RCC 7860 (cell line): ENCODE data around the gene VDAC1.

Experiments used
- DNase-seq: peaks from one replicate; pipeline ENCODE4 v3.0.0-alpha.2; 2015; ENCODE audit warnings: low spot score
- FAIRE-seq: peaks from 2 replicates; lab custom pipeline; 2012; peaks lifted over from hg19 to GRCh38; lab: Jason Lieb, UNC

The VDAC1 gene

DNA sequence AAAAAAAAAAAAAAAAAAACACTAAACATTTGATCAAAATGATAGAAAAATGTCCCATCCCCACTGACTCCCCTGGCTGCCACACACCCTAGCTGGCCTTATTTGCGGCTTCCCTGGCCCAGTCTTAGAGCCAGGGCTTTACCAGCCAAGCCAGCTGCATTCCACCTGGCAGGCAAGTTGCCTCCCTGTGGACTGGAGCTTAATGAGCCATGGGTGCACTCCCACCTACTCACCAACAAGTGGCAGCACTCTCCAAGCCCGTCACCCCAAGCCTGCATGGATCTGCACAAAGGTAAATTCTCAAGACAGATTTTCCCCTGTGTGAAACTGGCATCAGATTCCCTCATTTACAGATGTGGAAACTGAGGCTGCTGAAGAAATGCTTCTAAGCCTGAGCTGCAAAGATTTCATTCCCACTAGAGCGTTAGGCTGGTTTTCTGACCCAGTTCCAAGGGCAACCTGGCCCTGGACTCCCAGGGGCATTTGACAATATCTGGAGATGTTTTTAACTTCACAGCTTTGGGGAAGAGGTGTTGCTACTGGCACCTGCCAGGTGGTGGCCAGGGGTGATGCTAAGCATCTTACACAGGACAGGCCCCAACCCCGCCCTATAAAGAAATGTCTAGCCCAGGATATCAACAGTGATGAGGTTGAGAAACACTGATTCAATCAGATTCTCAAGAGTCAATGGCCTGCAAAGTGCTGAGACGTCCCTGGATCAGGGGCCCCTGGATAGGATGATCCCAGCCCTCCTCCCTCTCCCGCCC lies 21.9 kb upstream of the VDAC1 start:
- peak; percentile 81 for DNase-seq
- FAIRE-seq: peak; percentile 83

DNA sequence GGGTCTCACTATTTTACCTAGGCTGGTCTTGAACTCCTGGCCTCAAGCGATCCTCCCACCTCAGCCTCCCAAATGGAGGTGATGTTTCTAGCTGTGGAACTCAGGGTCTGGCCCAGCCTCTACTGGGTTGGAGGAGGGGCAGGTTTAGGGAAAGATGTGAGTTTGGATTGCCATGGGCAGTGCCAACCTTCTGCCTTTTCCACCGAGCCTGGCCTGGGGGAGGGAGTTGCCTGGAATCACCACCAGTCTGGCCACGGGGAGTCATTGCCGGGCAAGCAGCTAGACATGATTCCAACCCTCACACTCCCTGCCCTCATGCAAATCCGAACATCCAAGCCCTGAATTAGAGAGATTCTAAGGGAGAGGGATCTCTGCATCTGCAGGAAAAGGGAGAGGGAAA lies 21.0 kb upstream of the VDAC1 start:
- no peak for FAIRE-seq
- DNase-seq: no peak

DNA sequence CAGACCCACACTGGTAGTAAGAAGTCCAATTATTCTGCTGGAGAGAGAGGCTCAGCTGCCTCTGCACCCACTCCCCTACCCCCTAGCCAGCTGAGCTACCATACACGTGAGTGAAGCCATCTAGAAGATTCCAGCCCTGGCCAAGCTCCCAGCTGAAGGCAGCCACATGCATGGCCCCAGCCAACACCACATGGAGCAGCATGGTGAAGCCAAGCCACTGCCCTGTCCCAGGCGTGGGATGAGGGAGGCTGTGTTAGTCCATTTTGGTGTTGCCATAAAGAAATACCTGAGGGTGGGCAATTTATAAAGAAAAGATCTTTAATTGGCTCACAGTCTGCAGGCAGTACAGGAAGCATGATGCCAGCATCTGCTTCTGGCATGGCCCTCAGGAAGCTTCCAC lies 20.0 kb upstream of the VDAC1 start:
- no peak for FAIRE-seq

DNA sequence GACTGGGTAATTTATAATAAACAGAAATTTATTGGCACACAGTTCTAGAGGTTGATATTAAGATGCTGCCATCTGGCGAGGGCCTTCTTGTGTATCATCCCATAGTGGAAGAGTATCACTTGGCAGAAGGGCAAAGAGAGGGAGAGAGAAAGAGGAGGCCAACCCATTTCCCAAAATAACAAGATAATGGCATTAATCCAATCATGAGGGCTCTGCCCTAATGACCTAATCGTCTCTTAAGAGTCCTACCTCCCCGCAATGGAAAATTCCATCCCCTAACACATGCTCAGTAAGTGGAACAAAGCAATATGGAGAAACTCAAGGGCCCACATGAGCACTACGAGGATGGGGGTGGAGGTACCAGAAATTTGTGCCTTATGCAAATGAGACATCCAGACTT lies 17.6 kb upstream of the VDAC1 start:
- DNase-seq (no peak), FAIRE-seq (no peak)

More for the DNA sequence above, 20.0 kb upstream of the VDAC1 start:
- DNase-seq: no peak

DNA sequence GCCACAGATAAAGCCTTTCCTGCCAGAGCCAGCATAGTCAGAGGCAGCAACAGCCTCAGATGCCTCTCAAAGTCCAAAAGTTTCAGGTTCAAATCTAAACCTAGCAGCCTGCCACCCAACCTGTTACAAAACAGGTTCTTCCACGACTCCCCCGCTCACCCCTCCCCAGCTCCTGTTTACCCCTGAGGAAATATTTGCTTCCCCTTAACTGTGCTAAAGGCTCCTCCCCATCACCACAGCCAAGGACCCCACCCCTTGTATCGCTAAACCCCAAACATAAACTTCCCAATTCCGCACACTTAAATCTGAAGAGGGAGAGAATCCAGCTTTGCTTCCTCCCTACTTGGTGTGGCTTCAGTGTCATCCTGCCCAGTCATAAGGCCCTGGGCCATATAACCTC lies 15.4 kb upstream of the VDAC1 start:
- no peak for DNase-seq
- no peak for FAIRE-seq

DNA sequence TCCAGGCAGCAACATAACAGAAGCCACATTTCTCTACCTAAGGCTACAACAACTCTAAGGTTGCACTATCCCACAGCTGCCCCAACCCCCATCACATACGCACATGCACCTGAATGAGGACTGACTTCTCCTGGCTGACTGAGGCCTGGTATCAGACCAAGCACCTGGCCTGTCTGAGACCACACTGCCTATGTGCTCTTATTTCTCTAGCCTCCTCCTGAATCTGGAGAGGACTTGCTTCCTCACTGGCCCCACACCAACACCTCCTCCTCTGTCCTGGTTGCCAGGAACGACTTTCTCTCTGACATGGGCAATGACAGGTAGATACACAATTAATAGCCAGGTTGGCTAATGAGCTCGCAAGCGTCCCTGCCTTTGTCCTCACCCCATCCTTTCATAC lies 14.9 kb upstream of the VDAC1 start:
- DNase-seq (no peak), FAIRE-seq (no peak)

DNA sequence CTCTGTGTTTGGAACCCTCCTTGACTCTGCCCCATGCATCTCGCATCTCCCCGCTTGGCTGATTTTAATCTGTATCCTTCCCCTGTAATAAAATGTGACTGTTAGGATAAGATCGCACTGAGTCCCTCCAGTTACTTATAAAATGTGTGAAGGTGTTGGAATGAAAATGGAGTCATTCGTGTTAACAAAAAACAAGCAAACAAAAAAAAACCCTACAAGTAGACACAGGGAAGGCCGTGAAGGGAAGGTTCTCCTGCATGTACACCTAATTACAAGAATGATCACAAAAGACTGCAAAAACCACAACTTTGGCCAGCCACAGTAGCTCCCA lies 14.2 kb upstream of the VDAC1 start:
- DNase-seq (no peak), FAIRE-seq (no peak)

DNA sequence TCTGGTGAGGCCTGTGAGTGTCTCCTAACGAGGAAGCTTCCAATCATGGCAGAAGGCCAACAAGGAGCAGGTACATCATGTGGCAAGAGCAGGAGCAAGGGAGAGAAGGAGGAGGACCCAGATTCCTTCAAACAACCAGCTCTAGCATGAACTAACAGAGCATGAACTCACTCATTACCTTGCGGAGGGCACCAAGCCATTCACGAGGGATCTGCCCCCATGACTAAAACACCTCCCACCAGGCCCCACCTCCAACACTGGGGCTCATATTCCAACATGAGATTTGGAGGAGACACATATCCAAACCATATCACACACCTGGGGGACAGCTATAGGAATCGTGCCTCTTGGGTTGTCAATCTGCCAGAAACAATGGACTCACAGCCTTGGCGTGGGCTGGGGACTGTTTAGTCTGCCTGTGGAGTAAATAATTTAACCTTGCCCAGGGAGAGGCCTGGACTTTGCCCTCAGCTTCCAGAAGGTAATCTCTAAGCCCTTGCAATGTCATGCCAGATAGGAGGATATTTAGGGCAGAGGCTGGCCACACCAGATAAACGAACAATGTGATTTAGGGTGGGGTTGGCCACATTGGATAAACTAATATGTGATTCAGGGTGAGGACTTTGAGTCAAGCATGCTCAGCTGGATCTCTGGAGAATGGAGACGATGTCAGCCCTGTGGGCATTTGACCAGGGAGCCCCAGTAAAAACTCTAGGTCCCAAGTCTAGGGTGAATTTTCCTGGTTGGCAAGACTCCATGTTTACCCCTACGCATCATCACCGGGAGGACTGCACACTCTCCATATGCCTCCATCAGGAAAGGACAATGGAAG lies 13.6 kb upstream of the VDAC1 start:
- peak; percentile 88 for FAIRE-seq
- peak; percentile 77 for DNase-seq

DNA sequence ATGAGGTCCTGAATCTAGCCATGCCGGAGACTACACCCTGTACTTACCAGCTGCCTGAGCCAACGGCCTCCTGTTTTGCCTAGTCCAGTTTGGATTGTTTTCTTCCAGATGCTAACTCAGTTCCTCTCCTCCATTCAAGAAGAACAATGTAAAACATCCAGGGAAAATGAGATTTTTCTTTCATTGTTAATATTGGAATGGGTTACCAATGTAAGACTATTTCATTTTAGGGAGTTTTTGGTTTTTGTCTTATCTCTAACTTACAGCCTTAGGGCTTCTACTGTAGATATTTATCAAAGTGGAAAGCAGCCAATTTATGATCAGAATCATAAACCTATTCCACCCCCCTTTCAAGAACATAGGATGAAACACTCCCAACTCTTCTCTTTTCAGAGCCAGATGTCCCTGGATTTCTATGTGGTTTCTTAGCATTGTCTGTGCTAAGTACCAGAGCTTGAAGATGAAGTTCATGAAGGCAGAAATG lies 3.5 kb upstream of the VDAC1 start:
- FAIRE-seq (no peak), DNase-seq (no peak)

DNA sequence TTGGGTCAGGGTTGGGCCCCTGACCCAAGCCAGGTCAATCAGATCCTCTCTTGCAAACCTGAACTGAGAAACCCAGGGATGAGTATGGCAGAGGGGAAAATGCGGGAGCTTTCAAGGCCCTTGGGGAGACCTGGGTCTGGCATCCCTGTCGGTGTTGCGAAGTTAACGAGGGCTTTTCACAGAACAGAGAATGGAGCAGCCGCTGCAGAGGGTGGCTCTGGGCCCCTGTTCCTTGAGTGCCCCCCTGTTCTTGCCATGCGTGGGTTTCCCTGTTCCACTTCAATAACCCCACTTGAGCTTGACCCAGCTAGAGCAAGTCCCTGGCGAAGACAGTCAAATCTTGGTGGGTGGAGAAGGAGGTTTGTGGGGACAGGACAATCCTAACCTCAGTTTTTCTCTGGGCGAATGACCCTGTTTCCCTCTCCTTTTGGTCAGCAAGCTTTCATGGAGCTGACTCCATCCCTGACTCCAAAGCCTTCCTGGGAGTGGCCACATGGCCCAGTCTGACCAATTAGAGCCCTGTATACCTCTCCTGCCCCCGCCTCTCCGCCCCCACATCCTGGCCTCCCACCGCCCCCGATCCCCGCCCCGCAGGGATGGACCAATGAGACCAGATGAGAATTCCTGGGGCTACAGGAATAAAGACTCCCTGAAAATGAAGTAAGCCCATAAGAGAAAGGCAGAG lies 2.9 kb upstream of the VDAC1 start:
- FAIRE-seq (no peak), DNase-seq (no peak)

DNA sequence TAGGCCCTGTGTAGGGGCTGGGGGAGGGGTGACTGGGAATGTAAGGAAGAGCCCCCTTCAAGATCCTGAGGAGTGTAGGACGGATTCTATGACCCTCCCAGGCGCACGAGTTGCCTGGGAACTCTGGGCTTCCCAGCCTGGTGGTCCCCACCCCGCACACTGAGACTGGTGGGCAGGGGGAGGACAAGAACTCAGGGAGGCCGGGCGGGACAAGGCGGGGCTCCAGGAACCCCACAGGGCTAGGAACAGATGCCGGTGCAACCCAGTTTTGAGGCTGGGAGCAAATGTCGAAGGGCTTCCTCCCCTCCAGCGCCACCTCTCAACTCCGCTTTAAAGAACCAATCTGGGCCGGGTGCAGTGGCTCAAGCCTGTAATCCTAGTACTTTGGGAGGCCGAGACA lies 1.3 kb upstream of the VDAC1 start:
- no peak for DNase-seq
- FAIRE-seq: no peak

DNA sequence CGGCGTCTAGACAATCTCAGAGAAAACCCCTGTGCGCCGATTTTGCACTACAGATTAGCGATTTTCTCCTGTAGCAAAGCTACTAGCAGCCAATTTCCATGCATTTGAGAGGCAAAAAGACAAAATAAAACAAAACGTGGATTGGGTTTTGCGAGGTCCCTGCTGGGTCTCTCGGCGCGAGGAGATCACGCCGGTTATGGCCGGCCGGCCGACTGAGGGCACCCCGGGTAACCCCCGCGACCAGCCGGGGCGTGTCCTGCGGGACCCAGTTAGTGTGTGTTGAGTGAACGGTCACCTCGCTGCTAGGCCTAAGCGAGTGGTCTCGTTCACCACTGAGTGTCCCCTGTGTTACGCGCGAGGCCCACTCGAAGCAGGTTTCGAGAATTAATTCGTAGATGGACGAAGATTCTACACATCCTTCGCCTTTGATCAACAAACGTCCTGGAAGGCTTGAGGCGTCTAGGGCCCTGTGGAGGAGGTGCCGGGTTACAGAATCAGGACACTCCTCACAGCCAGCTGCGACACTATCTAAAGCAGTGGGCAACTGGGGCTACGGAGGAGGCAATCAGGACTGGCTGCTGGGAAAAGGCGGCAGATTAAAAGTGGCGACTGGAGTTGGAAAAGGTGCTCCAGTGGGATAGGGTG lies 764 bp upstream of the VDAC1 start:
- FAIRE-seq: no peak
- DNase-seq: no peak

DNA sequence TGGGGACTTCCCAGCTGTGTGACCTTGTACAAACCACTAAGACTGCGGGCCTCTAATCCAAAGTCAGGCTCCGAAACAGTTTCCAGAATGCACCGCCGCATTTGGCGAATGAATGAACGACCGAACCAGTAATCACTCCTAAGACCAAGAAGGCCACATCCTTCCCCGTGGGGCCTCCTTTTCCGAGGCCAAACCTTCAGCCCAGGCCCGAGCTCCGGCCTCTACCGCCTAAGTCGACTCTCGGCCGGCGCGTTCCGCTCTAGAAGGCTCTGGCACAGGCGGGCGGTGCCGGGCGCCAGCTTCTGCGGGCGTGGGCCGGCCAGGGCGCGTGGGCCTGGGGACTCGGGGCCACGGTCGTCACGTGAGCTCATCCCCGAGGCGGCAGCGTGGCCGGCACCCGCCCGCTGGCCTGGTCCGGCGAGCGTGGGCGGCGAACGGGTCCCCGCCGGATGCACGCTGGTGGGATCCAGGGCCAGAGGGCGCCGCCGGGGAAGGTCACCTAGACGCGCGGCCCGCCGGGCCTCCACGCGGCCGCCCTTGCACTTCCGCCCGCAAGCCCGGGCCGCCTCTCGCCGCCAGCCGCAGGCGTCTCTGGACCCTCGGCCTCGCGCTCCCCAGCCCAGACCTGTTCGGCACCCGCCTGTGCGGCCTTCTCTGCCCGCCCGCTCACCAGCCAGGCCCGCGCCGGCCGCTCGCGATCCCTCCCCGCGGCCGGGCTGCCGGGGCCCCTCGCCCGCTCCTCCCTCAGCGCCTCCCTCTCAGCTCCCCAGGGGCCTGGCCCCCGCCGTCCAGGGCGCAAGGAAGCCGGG lies 754 bp downstream of the VDAC1 start:
- FAIRE-seq (no peak), DNase-seq (no peak)

DNA sequence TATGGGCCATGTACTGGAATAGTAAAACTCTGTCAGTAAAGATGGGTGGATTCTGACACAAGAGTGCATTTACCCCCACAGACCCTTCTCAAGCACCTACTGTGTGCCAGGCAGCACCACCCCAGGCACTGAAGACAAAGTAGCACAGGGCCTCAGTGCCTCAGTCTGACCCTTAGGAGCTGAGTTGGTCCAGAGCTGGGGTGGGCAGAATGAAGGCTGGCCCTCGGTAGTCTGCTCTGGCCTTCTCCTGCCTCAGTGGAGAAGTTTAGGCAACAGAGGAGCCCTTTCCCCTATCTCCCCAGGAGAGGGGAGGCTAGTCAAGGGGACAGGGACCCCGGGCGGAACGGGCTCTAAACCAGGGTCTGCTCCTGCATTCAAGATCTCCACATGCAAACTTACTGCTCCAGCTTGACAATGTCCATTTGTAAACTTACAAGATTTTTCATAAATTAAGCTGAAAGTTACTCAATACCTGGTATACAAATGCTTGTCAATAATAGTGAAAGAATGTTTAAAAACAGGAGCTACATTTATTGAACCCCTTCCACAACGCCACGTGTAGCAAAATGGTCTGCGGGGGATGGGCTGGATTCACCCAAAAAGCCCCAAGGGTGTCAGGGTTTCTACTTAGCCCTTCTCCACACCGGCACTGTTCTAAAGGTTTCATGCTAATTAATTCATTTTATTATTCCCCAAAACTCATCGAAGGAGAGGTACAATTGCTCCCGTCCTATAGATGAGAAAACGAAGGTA lies 1.5 kb downstream of the VDAC1 start:
- DNase-seq (no peak), FAIRE-seq (no peak)

DNA sequence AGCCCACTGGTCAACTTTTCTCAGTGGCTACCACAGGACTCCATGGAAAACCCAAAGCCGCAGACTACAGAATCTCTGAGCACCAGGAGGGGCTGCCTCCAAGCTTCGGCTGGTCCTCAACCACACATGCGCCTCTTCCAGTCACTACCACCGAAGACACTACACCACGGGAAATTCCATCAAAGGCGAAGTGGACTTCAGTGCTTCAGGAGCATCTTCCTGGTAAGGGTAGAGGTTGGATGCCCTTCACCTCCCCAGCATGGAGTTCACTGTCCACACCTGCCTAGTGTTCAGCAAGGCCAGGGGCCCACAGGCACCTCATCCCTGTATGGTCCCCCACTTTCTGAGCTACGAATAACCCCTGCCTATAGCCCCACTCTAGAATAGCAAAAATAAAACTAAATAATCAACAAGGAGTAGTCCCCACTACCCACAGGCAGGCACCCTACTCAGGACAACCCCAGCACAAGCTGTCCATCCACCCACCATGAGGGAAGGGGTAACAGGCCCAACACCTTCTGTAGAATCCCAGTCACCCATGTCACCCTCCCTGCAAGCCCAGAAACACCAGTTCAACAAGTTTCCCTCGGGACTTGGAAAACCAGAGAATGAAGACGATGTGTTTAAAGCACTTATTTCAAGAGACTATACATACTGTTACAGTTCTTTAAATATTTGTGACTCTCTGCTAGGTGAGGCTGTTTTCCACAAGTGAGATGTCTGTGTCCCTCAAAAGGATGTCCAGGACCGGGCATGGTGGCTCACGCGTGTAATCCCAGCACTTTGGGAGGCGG lies 2.6 kb downstream of the VDAC1 start:
- FAIRE-seq: no peak
- no peak for DNase-seq

DNA sequence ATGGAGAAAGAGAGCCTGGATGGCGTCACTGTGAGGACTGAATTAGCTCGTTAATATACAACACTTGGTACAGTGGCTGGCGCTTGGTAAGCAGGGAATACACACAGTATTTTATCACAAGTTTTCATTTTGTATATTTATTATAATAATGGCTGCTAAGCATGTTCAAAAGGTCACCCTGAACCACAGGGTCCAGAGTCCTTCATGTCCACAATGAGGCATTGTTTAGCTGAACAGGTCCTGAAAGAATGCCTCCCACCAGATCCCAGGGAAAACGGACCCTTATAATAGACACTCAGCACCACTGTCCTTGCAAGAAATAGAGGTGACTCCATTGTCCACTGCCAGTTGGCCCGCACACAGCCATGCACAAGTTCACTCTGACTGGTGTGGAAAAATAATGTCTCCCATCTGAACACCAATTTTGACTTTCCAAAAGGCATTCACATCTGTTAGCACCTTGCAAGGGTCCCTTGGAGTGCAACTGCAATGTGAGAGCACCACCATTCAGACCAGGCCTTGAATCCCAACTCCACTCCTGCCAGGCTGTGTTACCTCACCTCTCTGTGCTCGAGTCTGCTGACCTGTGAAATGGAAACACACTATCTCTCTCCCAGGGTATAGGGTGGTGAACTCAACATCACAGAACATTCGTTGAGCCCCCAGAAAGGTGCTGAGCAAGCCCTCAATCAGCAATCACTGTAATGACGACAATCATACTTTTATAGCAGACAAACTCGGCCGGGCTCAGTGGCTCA lies 3.9 kb downstream of the VDAC1 start:
- FAIRE-seq: no peak
- DNase-seq: no peak

DNA sequence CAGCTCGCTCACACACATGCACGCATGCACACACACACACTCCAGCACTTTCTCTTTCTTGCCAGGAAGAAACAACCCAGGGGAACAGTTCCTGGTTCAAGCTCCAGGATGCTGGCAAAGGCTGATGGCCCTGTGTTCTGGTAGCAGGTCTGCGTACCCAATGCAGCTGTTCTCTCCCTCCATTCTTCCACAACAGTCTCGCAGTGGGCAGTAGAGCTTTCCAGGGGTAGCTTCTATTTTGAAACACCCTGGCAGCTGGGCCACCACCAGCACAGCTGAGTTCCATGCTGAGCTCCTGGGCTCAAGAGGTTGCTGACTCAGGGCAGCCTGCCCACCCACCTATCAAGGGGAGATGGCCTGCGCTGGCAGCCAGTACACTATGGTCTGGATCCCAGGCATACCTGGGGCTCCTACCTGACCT lies 4.7 kb downstream of the VDAC1 start:
- FAIRE-seq: no peak

DNA sequence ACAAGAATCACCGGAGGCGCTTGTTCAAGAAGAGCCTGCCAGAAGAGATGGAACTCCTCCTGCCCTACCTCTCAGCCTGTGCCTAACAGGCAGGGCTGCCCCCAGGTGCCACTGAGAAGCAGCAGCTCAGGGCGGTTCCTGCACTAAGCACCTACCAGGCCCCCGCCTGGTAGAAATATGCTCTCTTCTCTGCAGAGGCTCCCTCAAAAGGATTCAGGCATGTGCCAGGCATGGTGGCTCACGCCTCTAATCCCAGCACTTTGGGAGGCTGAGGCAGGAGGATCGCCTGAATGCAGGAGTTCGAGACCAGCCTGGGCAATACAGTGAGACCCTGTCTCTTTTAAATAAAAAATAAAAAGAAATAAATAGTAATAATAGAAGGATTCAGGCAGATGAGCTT lies 6.0 kb downstream of the VDAC1 start:
- DNase-seq: no peak
- FAIRE-seq: no peak

More for the DNA sequence above, 4.7 kb downstream of the VDAC1 start:
- DNase-seq: no peak
